Activated naive CD8-positive, alpha-beta T cell treated with anti-CD3 and anti-CD28 coated beads, Interleukin-2, amount 10 ng/mL, durations not matched to agents 7 days and 5 days (primary cell): Measurements from ENCODE around the gene KNG1. TPM values are rescaled to one million over a fixed set of nuclear protein-coding genes. Genes with fewer than 3 reads are reported as not detected.

ENCODE experiments used
- ATAC-seq: fragments of 150-1000 bp; cut with Tn5 transposase; one replicate; pipeline ENCODE4 v1.10.0; 2021; ENCODE audit warnings: low read depth, moderate library complexity
- POLR2A ChIA-PET: fragments of 350-600 bp; sonication (Branson Sonifier 250); formaldehyde crosslinking; loops from one replicate; lab custom pipeline; 2021; ENCODE audit warnings: antibody characterized with exemption; lab: Charles Lee
- DNase-seq: peaks from one replicate; pipeline ENCODE4 v3.0.0; 2021
- H3K27ac Mint-ChIP-seq: one replicate; pipeline ENCODE4 v1.8.0; 2022; ENCODE audit warnings: mild to moderate bottlenecking, mixed read lengths
- H3K27me3 Mint-ChIP-seq: one replicate; pipeline ENCODE4 v1.8.0; 2022; ENCODE audit warnings: mild to moderate bottlenecking, moderate library complexity, mixed read lengths
- H3K36me3 Mint-ChIP-seq: one replicate; pipeline ENCODE4 v1.8.0; 2021; ENCODE audit warnings: mild to moderate bottlenecking, mixed read lengths
- H3K4me1 Mint-ChIP-seq: one replicate; pipeline ENCODE4 v1.8.0; 2021; ENCODE audit warnings: mixed read lengths
- H3K4me3 Mint-ChIP-seq: one replicate; pipeline ENCODE4 v1.8.0; 2022; ENCODE audit warnings: mild to moderate bottlenecking, moderate library complexity, mixed read lengths
- H3K9me3 Mint-ChIP-seq: one replicate; pipeline ENCODE4 v1.8.0; 2021; ENCODE audit warnings: mixed read lengths
- microRNA-seq: library from miRNA; unstranded; fragments of <30 nt; microRNA quantifications from one replicate; pipeline ENCODE4 v1.2.0, GENCODE V29; 2022
- total RNA-seq, 2 experiments: library from RNA; stranded (reverse); gene quantifications; one replicate each; pipeline ENCODE4 v1.2.3, GENCODE V29; 2021

The KNG1 gene
- total RNA-seq, 2 experiments from 2014 or later, result not detected

GRCh38 chr3:186788482-186789370, 71.6 kb downstream of the KNG1 start:
- POLR2A ChIA-PET, result interaction anchor here (1.0 to 2.4 kb wide), 3 partner anchors 9 to 16 kb away, joined by 3 to 7 read pairs (median 7); no protein-coding TSS in a partner anchor
- Mint-ChIP-seq H3K9me3 (no peaks in the 10 kb centered on the region), H3K27me3 (no peaks in the 10 kb centered on the region), H3K27ac (peak overlapping the region; percentile 50), H3K4me1 (peaks cover 48% of the 10 kb centered on the region), H3K36me3 (peaks cover 59% of the 10 kb centered on the region), H3K4me3 (peak overlapping the region; percentile 100)
- no peak for DNase-seq
- no peak for ATAC-seq

GRCh38 chr3:186789554-186790260, 72.5 kb downstream of the KNG1 start:
- no peak for DNase-seq
- no peak overlapping the region for H3K27ac Mint-ChIP-seq
- peaks cover 46% of the 10 kb centered on the region for H3K4me1 Mint-ChIP-seq
- H3K4me3 Mint-ChIP-seq, result no peak overlapping the region
- no peaks in the 10 kb centered on the region for H3K27me3 Mint-ChIP-seq
- H3K9me3 Mint-ChIP-seq, result no peaks in the 10 kb centered on the region
- ATAC-seq, result no peak
- POLR2A ChIA-PET, result interaction anchor here (0.9 to 1.6 kb wide), 4 partner anchors 11 to 18 kb away, joined by 3 to 7 read pairs (median 4); partner anchors contain the start of gene RFC4
- H3K36me3 Mint-ChIP-seq, result peaks cover 58% of the 10 kb centered on the region

- Mint-ChIP-seq H3K36me3 (peaks cover 51% of the 10 kb centered on the region), H3K4me1 (peaks cover 40% of the 10 kb centered on the region), H3K27ac (peak overlapping the region; percentile 50), H3K27me3 (no peaks in the 10 kb centered on the region), H3K4me3 (no peak overlapping the region), H3K9me3 (no peaks in the 10 kb centered on the region)
- POLR2A ChIA-PET, result interaction anchor here (0.9 to 1.6 kb wide), 4 partner anchors 10 to 17 kb away, joined by 3 to 7 read pairs (median 4); partner anchors contain the start of gene RFC4
- ATAC-seq (no peak), DNase-seq (no peak)
Measured at GRCh38 chr3:186790261-186790981, 73.3 kb downstream of the KNG1 start.

Small RNA genes lying within 50 kb of the gene (microRNA-seq; reads per million reads assigned to microRNA genes)
- gene MIR1248, result 227 reads per million, percentile 66 among the genes with 10 or more reads in this experiment

Other genes with a start within 250 kb of the KNG1 start
- 1 to 10 TPM; 4.5 to 6.7 TPM for gene CRYGS, start 173.0 kb upstream of the KNG1 start, total RNA-seq
- gene TBCCD1, start 150.0 kb upstream of the KNG1 start, total RNA-seq, result 10 to 100 TPM; 15.2 to 17.4 TPM
- 10 to 100 TPM; 37.0 to 41.2 TPM for gene DNAJB11, start 146.6 kb upstream of the KNG1 start, total RNA-seq
- gene AHSG, start 104.3 kb upstream of the KNG1 start, total RNA-seq, result not detected
- gene FETUB, start 77.0 kb upstream of the KNG1 start, total RNA-seq, result not detected
- not detected for gene HRG, start 51.3 kb upstream of the KNG1 start, total RNA-seq
- gene EIF4A2, start 66.2 kb downstream of the KNG1 start, total RNA-seq, result 100 to 1,000 TPM; 479 to 483 TPM
- 10 to 100 TPM; 75.2 to 77.6 TPM for gene RFC4, start 89.1 kb downstream of the KNG1 start, total RNA-seq
- not detected for gene ADIPOQ, start 125.4 kb downstream of the KNG1 start, total RNA-seq
- 100 to 1,000 TPM; 142 to 150 TPM for gene ST6GAL1, start 213.2 kb downstream of the KNG1 start, total RNA-seq